GM18508 (cell line): ENCODE measurements around the gene SPTA1.
"Not testable (repeated sequence)": the region's sequence is repeated elsewhere in the genome, so short reads cannot be mapped to it uniquely, and the experiment has no call there.

ENCODE experiments used
- ATAC-seq: cut with Tn5 transposase; IDR thresholded peaks from one replicate; pipeline ENCODE4 v1.9.1; 2021; ENCODE audit warnings: moderate number of reproducible peaks; ENCODE audit not compliant: insufficient read depth, unreplicated experiment

SPTA1 gene

DNA sequence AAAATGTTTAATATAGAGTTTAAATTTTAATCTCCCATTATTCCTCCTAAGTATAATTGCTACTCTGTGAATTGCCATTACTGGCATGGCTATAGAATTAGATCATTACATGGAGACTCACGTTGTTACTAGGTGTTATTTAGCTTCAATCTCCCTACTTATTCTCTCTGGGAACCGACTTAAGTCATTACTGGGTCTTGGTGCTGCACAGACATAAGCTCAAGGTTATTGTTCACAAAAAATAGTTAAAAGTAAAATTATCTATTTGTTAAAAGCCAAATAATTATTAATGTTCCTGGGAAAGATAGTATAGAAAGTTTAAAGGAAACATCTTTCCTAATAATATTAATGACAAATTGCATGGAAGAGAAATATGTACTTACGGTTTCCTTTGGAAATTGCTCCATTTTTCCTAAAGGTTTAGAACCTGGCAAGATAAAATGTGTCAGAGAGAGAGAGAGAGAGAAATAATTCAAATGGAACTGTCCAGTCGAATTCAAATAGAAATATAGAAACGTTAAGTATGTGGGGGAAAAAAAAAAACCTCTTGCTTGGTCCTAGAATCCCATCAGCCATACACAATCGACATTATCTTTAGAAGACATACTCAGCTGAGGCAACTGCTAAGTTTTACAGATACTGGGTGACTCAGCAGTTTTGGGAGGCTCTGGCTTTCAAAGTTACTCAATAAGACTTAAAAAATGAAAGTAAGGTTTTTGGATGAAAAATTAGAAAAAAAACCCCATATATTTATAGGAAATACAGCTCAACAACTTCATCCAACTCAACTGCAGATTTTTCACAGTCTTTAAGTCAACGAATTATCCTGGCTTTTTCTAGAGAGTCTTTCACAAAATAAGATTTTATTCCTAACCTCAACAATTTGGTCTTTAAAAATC lies at the start of gene SPTA1:
Gene SPTA1, minus strand, starts transcription at position 605 of the 899 bp plus-strand sequence. Its CDS starts 198 bp downstream, at position 407.
- ATAC-seq, result no peak

DNA sequence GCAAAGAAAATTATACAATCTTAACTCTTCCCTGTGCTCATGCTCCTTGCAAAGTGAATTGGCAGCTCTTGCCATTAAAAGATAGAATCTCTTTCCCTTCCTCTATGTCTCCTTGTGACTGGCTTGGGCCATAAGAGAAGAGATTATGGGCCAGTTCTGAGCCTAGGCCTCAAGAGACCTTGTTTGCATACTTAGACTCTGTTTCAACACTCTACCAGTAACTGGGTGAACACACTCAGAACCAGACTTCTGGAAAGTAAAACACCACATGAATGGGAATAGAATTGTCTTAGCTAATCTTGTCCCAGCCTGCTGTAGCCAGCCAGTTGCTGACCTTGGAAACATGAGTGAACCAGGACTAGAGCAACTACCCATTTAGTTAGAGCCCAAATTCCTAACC lies 49.3 kb upstream of the SPTA1 start:
- ATAC-seq, result no peak

DNA sequence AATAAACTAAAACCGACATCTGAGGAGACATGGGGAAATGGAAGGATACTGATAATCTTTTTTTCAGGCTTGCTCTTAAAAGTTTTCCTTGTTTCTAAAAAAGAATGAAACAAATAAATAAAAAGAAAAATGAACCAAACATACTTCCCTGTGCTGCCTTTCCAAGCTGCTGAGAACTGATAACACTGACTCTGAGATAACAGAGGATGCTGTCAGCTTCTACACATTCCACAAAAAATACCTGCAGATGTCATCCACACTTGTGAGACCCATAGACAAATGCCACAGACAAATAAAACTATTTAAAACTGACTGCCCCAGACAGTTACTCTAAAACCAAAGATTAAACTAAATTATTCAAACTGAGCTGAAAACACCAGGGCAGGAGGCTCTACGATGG lies 46.0 kb upstream of the SPTA1 start:
- ATAC-seq, result no peak

DNA sequence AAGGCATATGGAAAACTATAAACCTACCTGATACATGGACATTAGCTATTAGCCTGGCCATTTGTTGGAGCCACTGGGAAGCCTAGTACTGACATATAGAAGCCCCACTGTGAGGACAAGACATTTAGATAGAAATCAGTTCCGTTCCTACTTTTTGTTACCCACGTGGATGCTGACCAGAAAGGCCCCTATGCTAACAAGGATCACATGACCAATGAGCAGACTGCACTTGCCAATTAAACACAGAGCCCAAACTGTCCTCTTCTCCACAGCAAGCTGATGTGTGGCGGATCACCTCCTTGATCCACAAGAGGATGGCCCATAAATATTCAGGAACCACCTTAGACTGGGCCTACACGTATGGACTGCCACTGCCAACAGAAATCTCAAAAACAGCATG lies 45.2 kb upstream of the SPTA1 start:
- no peak for ATAC-seq

GRCh38 chr1:158730453-158730852 lies 43.9 kb upstream of the SPTA1 start:
- no peak for ATAC-seq

DNA sequence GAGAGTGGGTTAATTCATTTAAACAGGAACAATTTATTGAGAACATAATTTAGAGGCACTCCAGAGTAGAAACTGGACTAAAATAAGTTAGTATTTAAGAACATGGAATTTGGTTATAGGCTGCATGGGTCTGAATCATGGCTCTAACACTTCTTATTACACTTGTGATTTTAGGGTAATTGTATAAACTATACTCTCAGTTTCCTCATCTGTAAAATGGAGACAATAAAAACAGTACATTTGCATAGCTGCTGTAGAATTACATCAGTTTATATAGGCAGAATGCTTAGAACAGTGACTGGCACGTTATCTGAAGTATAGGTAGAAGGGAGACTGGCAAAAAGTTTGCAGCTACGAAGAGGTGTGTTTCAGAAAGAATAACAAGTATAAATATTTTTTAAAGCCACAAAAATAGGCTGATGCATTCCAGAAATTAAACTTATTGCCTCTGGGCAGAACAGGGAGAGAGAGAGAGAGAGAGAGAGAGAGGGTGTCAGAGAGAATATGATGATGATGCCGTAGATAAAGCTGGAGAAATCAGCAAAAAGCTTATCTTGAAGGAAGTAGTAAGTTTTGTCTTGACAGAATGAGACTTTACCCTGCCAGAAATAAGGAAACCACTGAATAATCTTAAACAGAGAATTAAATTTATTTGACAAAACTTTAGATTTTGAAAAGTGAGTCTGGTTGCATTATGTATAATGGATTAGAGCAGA lies 42.2 kb upstream of the SPTA1 start:
- no peak for ATAC-seq

DNA sequence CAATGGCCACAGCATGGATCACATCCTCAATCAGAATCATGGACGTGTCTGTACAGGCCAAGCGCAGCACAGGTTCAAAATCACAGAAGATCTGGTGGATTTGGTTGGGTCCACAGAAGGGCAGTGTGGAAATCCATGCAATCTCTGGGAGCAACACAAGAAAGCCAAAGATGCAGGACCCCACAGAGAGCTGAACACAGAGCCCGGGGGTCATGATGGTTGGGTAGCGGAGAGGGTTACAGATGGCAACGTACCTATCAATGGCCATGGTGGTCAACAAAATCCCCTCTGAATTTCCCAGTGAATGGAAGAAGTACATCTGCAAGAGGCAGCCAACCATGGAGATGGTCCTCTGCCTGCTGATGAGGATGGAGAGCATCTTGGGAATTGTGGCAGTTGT lies 37.9 kb upstream of the SPTA1 start:
- ATAC-seq, result no peak

DNA sequence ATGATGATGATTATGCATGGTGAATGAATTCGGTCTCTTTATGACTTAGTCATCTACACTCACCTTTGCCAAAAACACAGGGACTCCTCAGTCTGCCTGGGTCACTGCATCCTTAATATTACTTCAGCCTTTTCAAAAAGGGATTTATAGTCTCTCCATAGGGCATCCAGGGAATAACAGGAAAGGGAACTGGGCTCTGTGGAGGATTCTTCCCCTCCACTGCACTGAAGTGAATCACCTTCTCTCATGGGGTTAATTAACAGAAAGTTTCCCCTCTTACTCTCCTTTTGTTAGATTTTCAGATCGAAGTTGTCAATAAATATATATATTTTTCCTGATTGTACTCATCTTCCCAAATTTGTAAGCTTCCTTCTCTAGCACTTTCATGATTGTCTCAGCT lies 34.1 kb upstream of the SPTA1 start, which contains the start of gene OR6K3:
Gene OR6K3, minus strand, starts transcription at position 101 of the 400 bp plus-strand sequence. CDS start 2,605 bp downstream, outside the sequence.
- no peak for ATAC-seq

- ATAC-seq, result no peak
Observed at GRCh38 chr1:158719664-158720063, 33.1 kb upstream of the SPTA1 start.

DNA sequence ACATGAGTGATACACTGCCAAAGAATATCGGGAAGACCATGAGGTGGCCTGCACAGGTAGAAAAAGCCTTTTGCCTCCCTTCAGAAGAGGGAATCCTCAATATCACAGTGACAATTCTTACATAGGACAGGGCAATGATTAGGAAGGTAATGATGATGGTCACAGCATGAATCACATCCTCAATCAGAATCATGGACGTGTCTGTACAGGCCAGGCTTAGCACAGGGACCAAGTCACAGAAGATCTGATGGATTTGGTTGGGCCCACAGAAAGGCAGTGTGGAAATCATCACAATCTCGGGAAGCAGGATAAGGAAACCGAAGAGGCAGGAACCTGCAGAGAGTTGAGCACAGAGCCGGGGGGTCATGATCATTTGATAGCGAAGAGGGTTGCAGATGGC lies 30.8 kb upstream of the SPTA1 start:
- ATAC-seq, result no peak

DNA sequence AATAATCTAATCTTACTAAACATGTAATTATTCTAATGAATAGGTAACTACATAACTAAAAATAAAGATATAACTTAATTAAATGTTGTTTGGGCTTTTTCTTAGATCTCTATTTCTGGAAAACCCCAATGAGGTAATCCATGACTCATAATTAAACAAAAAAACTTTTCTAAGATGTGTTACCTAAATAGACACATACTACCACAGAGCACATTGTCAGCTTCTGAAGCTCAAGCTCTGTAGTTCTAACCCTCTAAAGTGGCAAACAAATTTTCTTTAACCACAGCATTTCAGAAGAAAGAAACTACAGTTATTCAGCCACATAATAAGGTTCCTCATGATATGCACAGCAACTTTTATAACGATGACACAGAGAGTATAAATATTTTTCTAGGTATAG lies 29.8 kb upstream of the SPTA1 start:
- ATAC-seq, result no peak

GRCh38 chr1:158714754-158715153 lies 28.2 kb upstream of the SPTA1 start:
- ATAC-seq, result no peak

GRCh38 chr1:158711098-158711497 lies 24.6 kb upstream of the SPTA1 start:
- ATAC-seq, result no peak

DNA sequence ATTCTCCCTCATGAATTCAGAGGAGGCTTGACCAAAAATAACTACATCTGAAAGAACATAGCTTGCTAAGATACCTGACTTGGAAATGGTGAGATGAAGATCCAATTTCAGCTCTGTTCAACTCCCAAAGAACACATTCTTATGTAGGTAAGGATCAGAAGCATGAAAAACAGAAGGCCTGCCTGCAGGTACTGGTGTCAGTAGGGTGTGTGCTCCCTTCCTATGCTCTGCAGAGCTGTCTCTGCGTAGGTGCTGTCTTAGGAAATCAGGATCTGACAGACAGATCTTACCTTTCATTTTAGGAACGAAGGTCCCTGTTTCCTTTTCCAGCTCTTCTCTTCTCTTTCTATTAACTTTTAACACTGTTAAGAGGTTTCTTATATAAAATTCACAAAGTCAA lies 19.6 kb upstream of the SPTA1 start:
- ATAC-seq, result no peak

DNA sequence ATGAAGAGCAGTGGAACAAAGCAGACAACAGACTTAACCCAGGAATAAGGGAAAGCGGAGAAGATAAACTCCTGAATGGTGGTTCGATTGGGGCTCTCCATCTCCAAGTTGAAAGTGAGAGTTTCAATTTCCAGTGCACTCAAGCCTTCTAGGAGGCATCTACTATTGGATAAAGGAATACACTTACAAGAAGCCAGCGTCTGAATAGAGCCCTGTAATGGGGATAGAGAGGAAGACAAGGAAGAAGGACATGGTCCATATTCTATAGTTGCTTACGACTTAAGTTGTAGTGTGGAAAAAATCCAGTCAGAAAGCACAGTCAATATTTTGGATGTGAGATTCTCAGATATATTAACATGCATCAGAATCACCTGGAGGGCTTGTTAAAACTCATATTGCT lies 14.0 kb upstream of the SPTA1 start, which contains the start of gene OR6K2:
Gene OR6K2, minus strand, starts transcription at position 101 of the 400 bp plus-strand sequence. Its CDS starts 0 bp downstream, at position 101.
- no peak for ATAC-seq

DNA sequence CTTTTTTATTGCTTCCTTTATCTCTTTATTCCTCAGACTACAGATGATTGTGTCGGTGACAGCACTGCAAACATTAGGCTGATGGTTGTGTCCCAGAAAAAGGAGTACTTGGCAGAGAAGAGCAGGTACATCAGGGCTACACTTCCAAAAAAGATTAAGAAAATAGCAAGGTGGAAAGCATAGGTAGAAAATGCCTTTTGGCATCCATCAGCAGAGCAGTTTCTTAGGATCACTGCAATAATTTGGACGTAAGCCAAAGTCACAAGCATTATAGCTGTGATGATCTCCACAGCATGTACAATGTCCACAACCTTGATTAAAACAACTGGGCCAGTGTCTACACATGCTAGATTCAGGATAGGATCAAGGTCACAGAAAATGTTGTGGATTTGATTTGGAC lies 8.1 kb upstream of the SPTA1 start:
- no peak for ATAC-seq

- no peak for ATAC-seq
Observed at GRCh38 chr1:158692356-158692755, 5.8 kb upstream of the SPTA1 start.

- no peak for ATAC-seq
Observed at GRCh38 chr1:158691907-158692306, 5.4 kb upstream of the SPTA1 start.

- ATAC-seq, result not testable (repeated sequence)
Observed at GRCh38 chr1:158691149-158691548, 4.6 kb upstream of the SPTA1 start.

DNA sequence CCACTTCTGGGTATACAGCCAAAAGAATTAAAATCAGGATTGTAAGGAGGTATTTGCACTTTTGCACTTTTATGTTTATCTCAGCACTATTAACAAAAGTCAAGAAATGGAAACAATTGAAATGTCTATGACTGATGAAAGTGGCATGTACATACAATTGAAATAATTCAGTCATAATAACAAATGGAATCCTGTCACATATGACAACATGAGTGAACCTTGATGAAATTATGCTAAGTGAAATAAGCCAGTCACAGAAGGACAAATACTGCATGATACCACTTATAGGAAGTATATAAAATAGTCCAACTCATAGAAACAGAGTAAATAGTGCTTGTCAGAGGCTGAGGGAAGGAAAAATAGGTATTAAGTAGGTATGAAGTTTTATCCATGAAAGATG lies 3.4 kb upstream of the SPTA1 start:
- no peak for ATAC-seq

GRCh38 chr1:158689110-158689509 lies 2.6 kb upstream of the SPTA1 start:
- no peak for ATAC-seq
